ENCODE measurements around the gene AKAP1.

DNA sequence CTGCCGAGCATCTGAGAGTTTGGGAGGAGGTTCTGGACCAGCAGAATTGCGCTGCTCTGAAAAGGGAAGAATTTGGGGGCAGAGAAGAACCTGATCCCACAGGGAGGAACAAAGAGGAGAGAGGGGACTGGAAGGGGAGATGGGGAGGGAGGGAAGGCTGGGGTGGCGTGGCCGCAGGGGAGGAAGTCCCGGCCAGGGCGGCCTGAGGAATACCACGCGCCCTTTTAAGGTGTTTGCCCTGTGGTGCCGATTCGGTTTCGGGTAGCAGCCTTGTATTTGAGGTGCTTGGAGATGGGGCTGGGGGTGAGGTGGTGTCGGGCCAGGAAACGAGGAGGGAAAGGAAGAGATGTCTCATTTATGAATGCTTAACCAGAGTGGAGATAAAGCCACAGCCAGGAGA is 51.3 kb downstream of the AKAP1 start:
- TF ChIP-seq, protein P1, sequence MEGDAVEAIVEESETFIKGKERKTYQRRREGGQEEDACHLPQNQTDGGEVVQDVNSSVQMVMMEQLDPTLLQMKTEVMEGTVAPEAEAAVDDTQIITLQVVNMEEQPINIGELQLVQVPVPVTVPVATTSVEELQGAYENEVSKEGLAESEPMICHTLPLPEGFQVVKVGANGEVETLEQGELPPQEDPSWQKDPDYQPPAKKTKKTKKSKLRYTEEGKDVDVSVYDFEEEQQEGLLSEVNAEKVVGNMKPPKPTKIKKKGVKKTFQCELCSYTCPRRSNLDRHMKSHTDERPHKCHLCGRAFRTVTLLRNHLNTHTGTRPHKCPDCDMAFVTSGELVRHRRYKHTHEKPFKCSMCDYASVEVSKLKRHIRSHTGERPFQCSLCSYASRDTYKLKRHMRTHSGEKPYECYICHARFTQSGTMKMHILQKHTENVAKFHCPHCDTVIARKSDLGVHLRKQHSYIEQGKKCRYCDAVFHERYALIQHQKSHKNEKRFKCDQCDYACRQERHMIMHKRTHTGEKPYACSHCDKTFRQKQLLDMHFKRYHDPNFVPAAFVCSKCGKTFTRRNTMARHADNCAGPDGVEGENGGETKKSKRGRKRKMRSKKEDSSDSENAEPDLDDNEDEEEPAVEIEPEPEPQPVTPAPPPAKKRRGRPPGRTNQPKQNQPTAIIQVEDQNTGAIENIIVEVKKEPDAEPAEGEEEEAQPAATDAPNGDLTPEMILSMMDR (IDR thresholded peaks at IDR 0.05) = no peak
- TF ChIP-seq EZH2 (IDR thresholded peaks at IDR 0.05; ENCODE audit: borderline replicate concordance, insufficient read depth, low read depth, low read length, poor library complexity, severe bottlenecking) = no peak

All from B cell (primary cell).